HS-5 (cell line): ENCODE results near the gene PRKAR1B.
"Not testable (repeated sequence)": the region's sequence is repeated elsewhere in the genome, so short reads cannot be mapped to it uniquely, and the experiment has no call there.

Source experiments
- DNase-seq: peaks from one replicate; pipeline ENCODE4 v3.0.0-alpha.2; 2012; ENCODE audit warnings: low read depth

The PRKAR1B gene

GRCh38 chr7:668139-668931 is 58.7 kb downstream of the PRKAR1B start:
- DNase-seq = no peak

DNA sequence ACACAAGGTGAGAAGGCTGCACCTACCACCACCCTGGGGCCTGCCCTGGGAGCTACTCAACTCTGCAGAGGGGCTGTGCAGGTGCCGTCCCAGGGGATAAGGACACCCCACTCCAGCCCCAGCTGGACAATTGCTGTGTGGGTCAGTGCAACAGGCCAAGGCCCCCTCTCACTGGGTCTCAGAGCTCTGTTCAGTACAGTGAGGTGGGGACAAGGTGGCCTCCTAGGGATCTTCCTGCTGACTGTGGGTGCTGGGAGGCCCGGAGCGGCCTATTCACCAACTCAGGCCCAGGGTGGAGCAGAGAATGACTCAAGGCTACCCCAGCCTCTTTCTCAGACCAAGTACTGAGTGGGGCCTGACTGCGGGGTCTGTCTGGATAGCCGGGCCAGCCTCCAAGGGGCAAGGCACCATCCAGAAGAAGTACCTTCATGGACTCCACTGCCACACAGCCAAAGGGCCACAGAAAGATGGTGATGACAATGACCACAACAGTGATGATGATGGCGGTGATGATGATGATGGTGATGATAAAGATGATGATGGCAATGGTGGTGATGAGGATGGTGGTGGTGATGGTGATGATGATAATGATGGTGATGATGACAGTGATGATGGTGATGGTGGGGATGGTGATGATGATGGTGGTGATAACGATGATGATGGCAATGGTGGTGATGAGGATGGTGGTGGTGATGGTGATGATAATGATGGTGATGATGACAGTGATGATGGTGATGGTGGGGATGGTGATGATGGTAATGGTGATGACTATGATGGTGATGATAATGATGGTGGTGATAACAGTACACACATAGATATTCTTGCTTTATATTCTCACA is 60.4 kb downstream of the PRKAR1B start:
- no peak for DNase-seq

- no peak for DNase-seq
Measured at GRCh38 chr7:665736-666453, 61.2 kb downstream of the PRKAR1B start.

DNA sequence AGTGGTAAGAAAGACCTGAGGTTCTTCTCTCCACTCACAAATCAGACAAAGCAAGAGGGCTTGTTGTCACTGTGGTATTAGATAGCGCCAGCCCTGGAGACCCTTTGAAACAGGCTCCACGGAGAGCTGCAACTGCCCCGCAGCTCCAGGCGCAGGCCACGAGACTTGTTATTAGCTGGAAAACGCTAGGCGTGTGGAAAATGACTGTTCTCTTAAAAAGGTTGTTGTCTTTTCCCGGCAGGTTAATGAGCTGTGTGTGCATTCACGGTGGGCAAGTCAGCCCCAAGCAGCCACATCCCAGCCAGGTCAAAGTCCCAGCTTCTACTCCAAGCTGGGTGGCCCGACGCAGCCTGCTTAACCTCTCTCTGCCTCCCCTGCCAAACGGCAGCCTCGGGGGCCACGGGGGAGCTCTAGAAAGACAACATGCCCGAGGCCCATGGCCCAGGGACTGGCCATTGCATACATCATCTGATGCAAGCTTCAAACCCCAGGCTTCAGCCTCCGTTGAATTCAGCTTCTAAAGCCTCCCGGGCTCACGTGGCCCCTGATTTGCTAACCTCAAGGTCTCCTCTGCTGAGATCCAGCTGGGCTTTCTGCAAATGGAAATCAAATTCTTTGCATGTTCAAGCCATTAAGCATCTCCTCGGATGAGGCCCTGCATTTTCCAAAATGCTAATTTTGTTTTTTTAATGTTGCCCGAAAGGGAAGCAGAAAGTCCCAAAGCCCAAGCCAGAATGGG is 61.9 kb downstream of the PRKAR1B start:
- no peak for DNase-seq

GRCh38 chr7:664402-664775 is 62.7 kb downstream of the PRKAR1B start:
- no peak for DNase-seq

- DNase-seq = no peak
Measured at GRCh38 chr7:662576-662975, 64.5 kb downstream of the PRKAR1B start.

DNA sequence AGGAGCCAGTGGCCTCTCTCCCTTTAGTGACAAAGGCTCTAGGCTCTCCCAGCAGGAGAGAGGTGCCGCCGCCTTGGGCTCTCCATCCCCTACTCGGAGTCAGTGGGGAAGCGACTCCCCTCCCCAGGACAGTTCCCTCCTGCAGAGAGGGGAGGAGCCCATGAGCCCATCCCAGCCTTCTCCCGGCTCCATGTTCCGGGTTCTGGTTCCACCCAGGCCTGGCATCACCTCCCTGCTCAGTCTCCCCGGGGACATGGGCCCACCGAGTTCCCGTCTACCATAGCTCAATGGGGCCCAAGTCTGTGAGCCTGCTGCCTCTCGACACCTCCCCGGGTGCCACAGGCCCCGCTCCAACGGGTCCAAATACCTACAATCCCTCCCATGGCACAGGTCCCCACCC is 67.1 kb downstream of the PRKAR1B start:
- DNase-seq = no peak

DNA sequence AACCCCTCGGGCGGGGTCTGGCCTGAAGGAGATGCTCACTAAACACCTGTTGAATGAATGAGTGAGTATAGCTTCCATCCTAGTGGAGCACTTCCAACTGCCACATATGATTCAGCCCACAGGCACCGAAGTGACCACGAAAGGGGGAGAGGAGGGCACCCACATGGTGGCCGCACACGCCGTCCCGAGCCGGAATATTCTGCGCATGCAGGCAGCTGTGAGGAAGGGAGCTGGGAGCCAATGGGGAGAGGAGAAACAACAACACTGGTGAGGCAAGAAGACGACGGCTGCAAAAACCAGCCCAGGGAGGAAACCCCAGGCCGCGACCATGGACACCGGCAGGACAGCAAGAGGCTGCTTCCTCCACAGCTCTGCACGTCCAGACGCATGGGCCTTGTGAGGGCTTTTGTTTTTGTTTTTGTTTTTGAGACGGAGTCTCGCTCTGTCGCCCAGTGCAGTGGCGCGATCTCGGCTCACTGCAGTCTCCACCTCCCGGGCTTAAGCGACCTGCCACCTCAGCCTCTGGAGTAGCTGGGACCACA is 67.7 kb downstream of the PRKAR1B start:
- no peak for DNase-seq

DNA sequence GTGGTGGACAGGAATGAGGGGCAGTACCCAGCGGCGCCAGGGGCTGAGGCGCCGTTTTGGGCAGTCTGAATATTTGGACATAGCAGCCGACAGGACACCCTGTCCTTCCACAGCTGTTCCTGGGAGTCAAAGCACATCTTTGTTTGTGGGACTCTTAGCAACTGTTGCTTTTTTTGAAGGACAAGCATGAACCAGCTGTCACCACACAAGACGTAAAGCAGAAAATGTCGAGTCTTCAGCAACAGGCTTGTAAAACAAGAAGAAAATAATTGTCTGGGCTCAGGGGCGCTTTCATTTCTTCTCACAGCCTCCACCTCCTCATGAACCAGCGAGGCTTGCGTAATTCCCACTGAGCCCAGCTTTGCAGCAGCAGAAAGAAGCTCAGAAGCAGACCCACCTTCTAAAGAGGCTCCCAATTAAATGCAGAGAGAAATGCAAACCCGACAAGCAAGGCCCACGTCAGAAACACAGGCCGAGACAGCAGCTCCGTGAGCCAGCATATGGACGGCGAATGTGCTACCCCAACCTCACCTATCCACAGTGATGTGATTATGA is 69.4 kb downstream of the PRKAR1B start:
- no peak for DNase-seq

DNA sequence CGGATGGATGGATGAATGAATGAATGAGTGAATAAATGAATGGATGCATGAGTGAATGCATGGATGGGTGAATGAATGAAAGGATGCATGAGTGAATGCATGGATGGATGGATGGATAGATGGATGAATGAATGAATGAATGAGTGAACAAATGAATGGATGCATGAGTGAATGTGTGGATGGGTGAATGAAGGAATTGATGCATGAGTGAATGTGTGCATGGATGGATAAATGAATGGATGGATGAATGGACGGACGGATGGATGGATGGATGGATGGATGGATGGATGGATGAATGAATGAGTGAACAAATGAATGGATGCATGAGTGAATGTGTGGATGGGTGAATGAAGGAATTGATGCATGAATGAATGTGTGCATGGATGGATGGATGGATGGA is 70.1 kb downstream of the PRKAR1B start:
- DNase-seq = not testable (repeated sequence)

- DNase-seq = no peak
Measured at GRCh38 chr7:655758-656157, 71.3 kb downstream of the PRKAR1B start.

GRCh38 chr7:653829-654764 is 73.0 kb downstream of the PRKAR1B start:
- no peak for DNase-seq

- no peak for DNase-seq
Measured at GRCh38 chr7:652881-653280, 74.2 kb downstream of the PRKAR1B start.

DNA sequence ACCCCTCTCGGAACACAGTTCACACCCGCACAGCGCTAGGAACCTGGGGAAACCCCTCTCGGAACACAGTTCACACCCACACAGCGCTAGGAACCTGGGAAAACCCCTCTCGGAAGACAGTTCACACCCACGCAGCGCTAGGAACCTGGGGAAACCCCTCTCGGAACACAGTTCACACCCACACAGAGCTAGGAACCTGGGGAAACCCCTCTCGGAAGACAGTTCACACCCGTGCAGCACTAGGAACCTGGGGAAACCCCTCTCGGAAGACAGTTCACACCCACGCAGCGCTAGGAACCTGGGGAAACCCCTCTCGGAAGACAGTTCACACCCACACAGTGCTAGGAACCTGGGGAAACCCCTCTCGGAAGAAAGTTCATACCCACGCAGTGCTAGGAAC is 74.9 kb downstream of the PRKAR1B start:
- DNase-seq = not testable (repeated sequence)

GRCh38 chr7:651032-651728 is 75.9 kb downstream of the PRKAR1B start:
- no peak for DNase-seq

GRCh38 chr7:650339-651031 is 76.6 kb downstream of the PRKAR1B start:
- DNase-seq = no peak

DNA sequence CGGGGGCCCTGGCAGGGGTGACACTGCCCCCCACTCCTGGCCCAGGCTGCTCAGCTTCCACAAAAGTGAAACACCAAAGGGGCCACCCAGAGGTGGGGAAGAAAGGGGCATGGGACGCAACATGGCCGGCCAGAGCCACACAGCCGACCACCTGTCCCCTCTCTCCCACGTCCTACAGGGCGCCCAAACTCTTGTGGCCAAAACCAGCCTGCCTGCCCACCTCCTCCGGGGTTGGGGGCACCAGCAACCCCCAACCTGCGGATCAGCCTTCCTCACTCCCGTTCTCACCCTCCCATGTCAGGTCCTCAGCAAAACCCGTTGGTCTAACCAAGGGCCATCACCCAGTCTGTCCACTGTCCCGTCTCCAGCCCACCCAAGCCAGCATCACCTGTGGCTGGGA is 80.1 kb downstream of the PRKAR1B start:
- no peak for DNase-seq

GRCh38 chr7:646487-646886 is 80.6 kb downstream of the PRKAR1B start:
- no peak for DNase-seq

DNA sequence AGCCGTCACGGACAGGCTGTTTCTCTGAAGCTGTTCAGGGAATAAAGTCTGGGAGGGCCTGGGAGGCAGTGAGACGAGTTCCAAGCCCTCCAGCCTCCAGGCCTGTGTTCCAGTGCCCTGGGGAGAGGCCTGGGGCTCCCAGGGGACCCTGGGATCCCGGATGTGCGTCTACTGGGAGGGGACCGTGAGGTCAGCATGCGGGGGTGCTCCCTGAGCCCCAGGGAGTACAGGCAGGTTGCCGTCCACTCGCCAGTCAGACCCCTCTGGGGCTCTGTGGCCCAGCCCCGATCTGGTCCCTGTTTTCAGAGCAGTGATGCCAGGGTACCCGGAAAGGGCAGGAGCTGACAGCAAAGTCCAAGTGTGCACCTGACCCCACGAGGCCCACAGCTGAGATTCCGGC is 81.5 kb downstream of the PRKAR1B start:
- DNase-seq = no peak
